ENCODE measurements around the gene CFAP77. TPM values are rescaled to one million over a fixed set of nuclear protein-coding genes. Genes with fewer than 3 reads are reported as not detected.
A peak's percentile ranks its signal among the peaks of the same experiment; 100 is the strongest.
"Not testable (repeated sequence)": the region's sequence is repeated elsewhere in the genome, so short reads cannot be mapped to it uniquely, and the experiment has no call there.

CFAP77 gene
- 0.18 and 1.6 TPM in 2 replicates for total RNA-seq (2014; rRNA removed; shearing (Covaris generic))

DNA sequence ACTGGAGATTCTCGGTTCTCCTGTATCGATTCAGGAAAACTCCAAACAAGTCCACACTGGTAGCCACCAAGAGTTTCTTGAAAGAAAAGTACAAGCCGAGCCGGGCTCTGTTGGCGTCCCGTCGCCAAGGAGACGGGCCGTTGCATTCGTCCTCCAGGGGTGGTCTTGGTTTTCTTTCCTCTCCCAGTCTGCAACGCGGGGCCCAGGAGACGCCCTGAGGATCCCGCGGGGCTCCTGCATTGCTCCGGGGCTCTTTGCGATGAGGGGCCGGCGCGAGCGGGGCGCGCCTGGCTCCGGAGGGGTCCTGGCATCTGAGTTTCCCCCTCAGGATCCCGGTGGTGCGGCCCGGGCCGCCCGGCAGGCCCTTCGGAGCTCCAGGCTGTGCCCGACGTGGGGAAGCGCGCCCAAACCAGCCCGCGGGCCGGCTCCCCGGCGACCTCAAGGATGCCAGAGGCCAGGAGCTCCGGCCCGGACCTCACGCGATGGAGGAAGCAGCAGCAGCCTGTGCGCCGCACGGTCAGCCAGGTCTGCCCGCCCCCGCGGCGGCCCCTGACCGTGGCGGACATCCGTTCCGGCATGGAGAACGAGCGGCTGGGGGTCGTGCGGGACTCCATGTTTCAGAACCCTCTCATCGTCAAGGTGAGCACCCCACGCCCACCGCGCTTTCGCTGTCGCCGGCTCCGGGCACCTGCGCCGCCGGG, at the start of gene CFAP77:
TSS of gene CFAP77 (plus strand) at position 384 of the 701 bp plus-strand sequence. CDS start at position 445, 61 bp downstream.
- Histone ChIP-seq H3K36me3 (replicated peaks; ENCODE audit: control insufficient read depth, insufficient read depth, low read length) (no peaks in the 10 kb centered on the region), H3K27me3 (ENCODE audit: control insufficient read depth, insufficient read depth, low read length) (peaks cover 16% of the 10 kb centered on the region), H3K4me3 (ENCODE audit: insufficient read depth, low read depth, low read length) (peak within 1 kb of the TSS; percentile 59)
- DNase-seq, result peak; percentile 94

DNA sequence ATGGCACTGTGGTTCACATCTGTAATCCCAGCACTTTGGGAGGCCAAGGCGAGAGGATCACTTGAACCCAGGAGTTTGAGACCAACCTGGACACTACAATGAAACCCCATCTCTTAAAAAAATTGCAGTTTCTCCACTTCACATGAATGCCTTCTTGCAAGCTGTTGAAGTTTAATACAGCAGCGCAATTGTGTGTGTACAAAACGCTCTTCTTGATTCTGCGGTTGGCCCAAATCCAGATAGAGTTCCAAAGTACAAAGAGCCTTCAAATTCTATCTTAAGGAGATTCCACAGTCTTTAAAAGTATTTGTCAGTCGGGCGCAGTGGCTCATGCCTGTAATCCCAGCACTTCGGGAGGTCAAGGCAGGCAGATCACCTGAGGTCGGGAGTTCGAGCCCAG, 45.9 kb upstream of the CFAP77 start:
- Histone ChIP-seq H3K36me3 (replicated peaks; ENCODE audit: control insufficient read depth, insufficient read depth, low read length) (no peaks in the 10 kb centered on the region), H3K27me3 (ENCODE audit: control insufficient read depth, insufficient read depth, low read length) (no peaks in the 10 kb centered on the region), H3K4me3 (ENCODE audit: insufficient read depth, low read depth, low read length) (no peak overlapping the region)
- DNase-seq, result no peak

DNA sequence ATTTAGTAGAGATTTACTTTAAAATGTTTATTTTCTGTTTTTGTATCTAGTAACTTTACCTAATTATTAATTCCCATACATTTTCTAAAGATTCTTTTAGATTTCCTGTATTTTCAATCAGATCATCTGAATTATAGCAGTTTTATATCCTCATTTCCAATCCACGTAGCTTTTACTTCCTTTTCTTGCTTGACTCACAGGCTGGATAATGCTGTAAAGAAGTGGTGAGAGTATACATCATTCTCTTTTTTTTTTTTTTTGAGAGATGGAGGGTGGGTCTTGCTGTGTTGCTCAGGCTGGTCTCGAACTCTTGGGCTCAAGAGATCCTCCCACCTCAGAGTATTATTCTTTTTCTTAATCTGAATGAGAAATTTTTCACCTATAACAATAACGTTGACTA, 44.0 kb upstream of the CFAP77 start:
- DNase-seq, result no peak
- Histone ChIP-seq H3K27me3 (ENCODE audit: control insufficient read depth, insufficient read depth, low read length) (no peaks in the 10 kb centered on the region), H3K4me3 (ENCODE audit: insufficient read depth, low read depth, low read length) (no peak overlapping the region), H3K36me3 (replicated peaks; ENCODE audit: control insufficient read depth, insufficient read depth, low read length) (no peaks in the 10 kb centered on the region)

DNA sequence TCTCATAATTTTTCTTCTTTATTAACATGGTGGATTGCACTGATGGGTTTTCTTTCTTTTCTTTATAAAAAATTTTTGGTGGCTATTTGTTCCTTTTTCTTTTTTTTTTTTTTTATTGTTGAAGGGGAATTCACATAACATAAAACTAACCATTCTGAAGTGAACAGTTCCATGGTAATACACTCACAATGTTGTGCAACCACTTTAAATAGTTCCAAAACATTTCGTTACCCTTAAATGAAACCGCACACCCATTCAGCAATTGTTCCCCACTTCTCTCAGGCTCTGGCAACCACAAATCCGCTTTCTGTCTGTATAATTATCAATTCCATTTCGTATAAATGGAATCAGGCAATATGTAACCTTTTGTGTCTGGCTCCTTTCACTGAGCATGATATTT, 43.5 kb upstream of the CFAP77 start:
- no peaks in the 10 kb centered on the region for H3K36me3 ChIP-seq (replicated peaks; ENCODE audit: control insufficient read depth, insufficient read depth, low read length)
- H3K27me3 ChIP-seq (ENCODE audit: control insufficient read depth, insufficient read depth, low read length), result no peaks in the 10 kb centered on the region
- DNase-seq, result no peak
- H3K4me3 ChIP-seq (ENCODE audit: insufficient read depth, low read depth, low read length), result no peak overlapping the region

DNA sequence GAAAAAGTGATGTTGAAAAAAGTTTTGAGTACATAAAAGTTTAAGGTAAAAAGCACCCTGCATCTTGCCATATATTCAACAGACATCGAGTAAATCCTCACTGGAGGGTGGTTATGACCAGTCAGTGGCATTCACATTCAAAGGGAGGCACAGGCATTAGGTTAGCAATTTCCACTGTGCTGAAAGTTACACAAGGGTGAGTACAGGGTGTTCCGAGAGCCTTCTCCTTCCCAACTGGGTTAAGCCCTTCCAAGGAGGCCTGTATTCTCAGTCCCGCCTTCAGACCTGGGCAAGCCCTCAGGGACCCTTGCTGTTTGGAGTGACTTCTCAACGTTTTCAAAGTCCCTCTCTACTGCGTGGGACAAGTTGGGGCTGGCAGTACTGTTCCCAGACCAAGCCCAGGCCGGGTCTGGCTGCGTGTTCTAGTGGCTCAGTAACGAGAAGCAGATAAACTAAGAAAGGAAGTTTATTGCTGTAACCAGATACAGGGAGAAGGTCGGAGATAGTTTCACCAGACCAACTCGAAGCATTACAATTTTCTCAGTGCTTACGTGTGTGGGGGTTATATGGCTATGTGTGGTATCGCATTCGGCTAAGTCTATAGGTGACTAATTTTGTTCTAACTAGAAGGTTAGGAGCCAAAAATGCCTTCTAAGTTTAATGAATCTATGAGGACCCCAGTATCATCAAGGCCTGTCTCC, 42.2 kb upstream of the CFAP77 start:
- no peak for DNase-seq

GRCh38 chr9:132369421-132369820, 40.6 kb upstream of the CFAP77 start:
- H3K27me3 ChIP-seq (ENCODE audit: control insufficient read depth, insufficient read depth, low read length), result no peaks in the 10 kb centered on the region
- DNase-seq, result no peak
- no peaks in the 10 kb centered on the region for H3K36me3 ChIP-seq (replicated peaks; ENCODE audit: control insufficient read depth, insufficient read depth, low read length)
- H3K4me3 ChIP-seq (ENCODE audit: insufficient read depth, low read depth, low read length), result no peak overlapping the region

More for the DNA sequence above, 42.2 kb upstream of the CFAP77 start:
- no peak overlapping the region for H3K4me3 ChIP-seq (ENCODE audit: insufficient read depth, low read depth, low read length)
- no peaks in the 10 kb centered on the region for H3K27me3 ChIP-seq (ENCODE audit: control insufficient read depth, insufficient read depth, low read length)
- no peaks in the 10 kb centered on the region for H3K36me3 ChIP-seq (replicated peaks; ENCODE audit: control insufficient read depth, insufficient read depth, low read length)

GRCh38 chr9:132370592-132370991, 39.4 kb upstream of the CFAP77 start:
- no peak for DNase-seq
- Histone ChIP-seq H3K4me3 (ENCODE audit: insufficient read depth, low read depth, low read length) (no peak overlapping the region), H3K36me3 (replicated peaks; ENCODE audit: control insufficient read depth, insufficient read depth, low read length) (no peaks in the 10 kb centered on the region; the same call in 1 of the 2 replicates), H3K27me3 (ENCODE audit: control insufficient read depth, insufficient read depth, low read length) (no peaks in the 10 kb centered on the region)

DNA sequence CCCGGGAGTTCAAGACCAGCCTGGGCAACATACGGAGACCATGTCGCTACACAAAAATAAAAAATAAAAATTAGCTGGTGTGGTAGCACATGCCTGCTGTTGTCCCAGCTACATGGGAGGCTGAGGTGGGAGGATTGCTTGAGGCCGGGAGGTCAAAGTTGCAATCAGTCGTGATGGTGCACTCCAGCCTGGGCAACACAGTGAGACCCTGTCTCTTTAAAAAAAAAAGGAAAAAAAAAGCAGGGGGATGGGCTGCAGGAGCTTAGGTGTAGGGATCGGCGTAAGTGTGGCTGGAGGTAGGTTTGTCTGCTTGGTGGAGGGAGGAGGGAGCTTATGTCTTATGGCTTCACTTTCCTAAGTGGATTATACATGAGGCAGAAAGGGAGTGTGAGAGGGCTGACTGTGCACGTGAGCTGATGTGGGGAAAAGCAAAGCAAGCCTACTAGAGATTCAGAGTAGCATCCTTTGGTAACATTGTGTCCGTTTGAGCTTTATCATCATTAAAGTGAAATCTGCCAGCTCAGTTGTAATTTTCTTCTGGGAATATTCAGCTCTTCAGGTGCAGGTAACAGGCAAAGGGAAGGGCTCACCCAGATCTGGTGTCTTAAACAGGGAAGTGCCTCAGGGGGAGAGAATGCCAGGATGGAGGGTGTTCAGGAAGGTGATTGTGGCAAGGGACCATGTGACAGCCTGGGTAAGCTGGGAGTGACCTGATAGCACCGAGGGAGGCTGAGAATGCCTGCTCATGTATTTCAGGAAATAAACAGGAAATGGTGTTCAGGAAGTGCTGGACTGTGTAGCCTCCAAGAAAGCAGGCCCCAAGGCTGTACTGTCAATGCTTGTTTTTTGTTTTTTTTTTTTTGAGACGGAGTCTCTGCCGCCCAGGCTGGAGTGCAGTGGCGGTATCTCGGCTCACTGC, 37.6 kb upstream of the CFAP77 start:
- Histone ChIP-seq H3K4me3 (ENCODE audit: insufficient read depth, low read depth, low read length) (no peak overlapping the region), H3K36me3 (replicated peaks; ENCODE audit: control insufficient read depth, insufficient read depth, low read length) (peaks cover 7% of the 10 kb centered on the region), H3K27me3 (ENCODE audit: control insufficient read depth, insufficient read depth, low read length) (no peaks in the 10 kb centered on the region)
- DNase-seq, result no peak

- H3K27me3 ChIP-seq (ENCODE audit: control insufficient read depth, insufficient read depth, low read length); H3K4me3 ChIP-seq (ENCODE audit: insufficient read depth, low read depth, low read length); DNase-seq: not testable (repeated sequence)
- peaks cover 22% of the 10 kb centered on the region for H3K36me3 ChIP-seq (replicated peaks; ENCODE audit: control insufficient read depth, insufficient read depth, low read length)
Measured at GRCh38 chr9:132377769-132378168, 32.2 kb upstream of the CFAP77 start.

GRCh38 chr9:132378416-132378815, 31.6 kb upstream of the CFAP77 start:
- H3K27me3 ChIP-seq (ENCODE audit: control insufficient read depth, insufficient read depth, low read length); DNase-seq; H3K4me3 ChIP-seq (ENCODE audit: insufficient read depth, low read depth, low read length): not testable (repeated sequence)
- H3K36me3 ChIP-seq (replicated peaks; ENCODE audit: control insufficient read depth, insufficient read depth, low read length), result peaks cover 23% of the 10 kb centered on the region

GRCh38 chr9:132381966-132382541, 28.0 kb upstream of the CFAP77 start:
- Histone ChIP-seq H3K27me3 (ENCODE audit: control insufficient read depth, insufficient read depth, low read length) (no peaks in the 10 kb centered on the region), H3K36me3 (replicated peaks; ENCODE audit: control insufficient read depth, insufficient read depth, low read length) (peaks cover 30% of the 10 kb centered on the region)
- no peak for DNase-seq

DNA sequence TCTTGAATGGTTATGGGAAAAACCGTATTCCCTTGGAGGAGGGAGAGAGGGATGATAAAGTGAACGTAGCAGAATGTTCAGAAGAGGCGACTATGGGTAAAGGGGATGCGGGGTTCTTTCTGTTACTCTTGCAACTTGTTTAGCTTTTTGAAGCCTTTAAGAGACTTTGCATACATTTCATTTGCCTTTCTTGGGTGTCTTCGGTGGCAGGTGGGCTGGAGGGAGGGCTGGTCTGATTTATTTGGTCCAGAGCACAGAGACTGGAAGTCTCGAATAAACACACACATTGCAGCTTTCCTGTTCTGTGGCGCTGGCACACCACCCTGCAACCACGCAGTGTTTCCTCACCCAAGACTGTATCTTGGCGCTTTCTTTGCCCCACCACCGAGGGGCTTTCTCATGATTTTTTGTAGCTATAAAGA, 26.5 kb upstream of the CFAP77 start:
- H3K27me3 ChIP-seq (ENCODE audit: control insufficient read depth, insufficient read depth, low read length), result no peaks in the 10 kb centered on the region
- DNase-seq, result no peak
- peaks cover 26% of the 10 kb centered on the region for H3K36me3 ChIP-seq (replicated peaks; ENCODE audit: control insufficient read depth, insufficient read depth, low read length)
- H3K4me3 ChIP-seq (ENCODE audit: insufficient read depth, low read depth, low read length), result no peak overlapping the region

More at GRCh38 chr9:132381966-132382541, 28.0 kb upstream of the CFAP77 start:
- no peak overlapping the region for H3K4me3 ChIP-seq (ENCODE audit: insufficient read depth, low read depth, low read length)

GRCh38 chr9:132384376-132384775, 25.6 kb upstream of the CFAP77 start:
- peaks cover 24% of the 10 kb centered on the region for H3K36me3 ChIP-seq (replicated peaks; ENCODE audit: control insufficient read depth, insufficient read depth, low read length)
- no peak overlapping the region for H3K4me3 ChIP-seq (ENCODE audit: insufficient read depth, low read depth, low read length)
- no peak for DNase-seq
- H3K27me3 ChIP-seq (ENCODE audit: control insufficient read depth, insufficient read depth, low read length), result no peaks in the 10 kb centered on the region

DNA sequence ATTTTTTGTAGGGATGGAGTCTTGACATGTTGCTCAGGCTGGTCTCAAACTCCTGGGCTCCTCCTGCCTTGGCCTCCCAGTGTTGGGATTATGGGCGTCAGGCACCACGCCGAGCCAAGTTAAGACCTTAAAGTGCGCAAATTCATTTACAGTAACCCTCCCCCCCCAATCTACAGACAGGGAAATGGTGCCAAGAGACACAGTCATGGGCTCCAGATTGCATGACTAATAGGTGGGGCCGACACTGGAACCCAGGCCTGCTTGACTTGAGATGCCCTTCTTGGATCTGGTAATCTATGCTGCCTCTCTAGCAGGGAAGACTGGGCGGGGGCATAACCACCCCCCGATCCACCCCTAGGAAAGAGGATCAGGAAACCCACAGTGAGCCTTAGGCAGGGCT, 22.9 kb upstream of the CFAP77 start:
- no peak overlapping the region for H3K4me3 ChIP-seq (ENCODE audit: insufficient read depth, low read depth, low read length)
- peaks cover 34% of the 10 kb centered on the region for H3K36me3 ChIP-seq (replicated peaks; ENCODE audit: control insufficient read depth, insufficient read depth, low read length)
- DNase-seq, result no peak
- H3K27me3 ChIP-seq (ENCODE audit: control insufficient read depth, insufficient read depth, low read length), result no peaks in the 10 kb centered on the region
